K562 (cell line): ENCODE results near the gene SLC49A4. TPM values are rescaled to one million over a fixed set of nuclear protein-coding genes. Genes with fewer than 3 reads are reported as not detected.

ENCODE experiments used
- ATAC-seq: fragments of 200-7000 bp; cut with Tn5 transposase; 3 replicates; pipeline ENCODE4 v1.9.1; 2020; ENCODE audit warnings: moderate library complexity
- BruUV-seq: library from RNA; stranded (reverse); fragments of 400-500 nt; replicated peaks from 2 replicates; lab custom pipeline; 2021; lab: Mats Ljungman, UMichigan
- CTCF ChIA-PET: fragments of 300-600 bp; formaldehyde crosslinking; extraction: SDS; loops from one replicate; lab custom pipeline; 2021; ENCODE audit warnings: low intra/inter-chr PET ratio; lab: Yijun Ruan, JAX
- POLR2A ChIA-PET: fragments of 300-600, 350-650 bp; sonication (Branson Sonifier 250); formaldehyde crosslinking; extraction: SDS; loops from one replicate; lab custom pipeline; 2021; ENCODE audit warnings: antibody characterized with exemption, inconsistent platforms; lab: Yijun Ruan, JAX
- DNase-seq, 4 experiments: peaks; one replicate each; pipeline versions ENCODE4 v3.0.0 to v3.0.0-alpha.2; 2011 to 2018; ENCODE audit warnings: low spot score in 3 of 4, mixed read lengths in 3 of 4; ENCODE audit errors: extremely low read depth in 1 of 4
- FAIRE-seq: peaks from 2 replicates; lab custom pipeline; 2011; peaks lifted over from hg19 to GRCh38; lab: Jason Lieb, UNC
- H2AFZ ChIP-seq: 2 replicates; pipeline ENCODE4 v1.6.0; 2011; ENCODE audit warnings: low read depth, low read length, control low read depth, inconsistent platforms
- H3K27ac ChIP-seq: fragments of 200-600 bp; 3 replicates; pipeline ENCODE4 v1.8.0; 2011; ENCODE audit warnings: low read depth, mild to moderate bottlenecking, control low read depth, inconsistent platforms, low read length, moderate library complexity, mixed read lengths; ENCODE audit errors: extremely low read depth
- H3K27me3 ChIP-seq, 2 experiments: fragments of 300-600 bp in 1 of 2; 2 replicates in 1 of 2; 3 replicates in 1 of 2; pipeline versions ENCODE4 v1.6.0 to v1.8.0; 2011; ENCODE audit warnings: inconsistent platforms in 2 of 2, low read length in 2 of 2, mild to moderate bottlenecking in 1 of 2, mixed read lengths in 1 of 2, moderate library complexity in 1 of 2; ENCODE audit not compliant: control insufficient read depth in 2 of 2, insufficient read depth in 2 of 2
- H3K36me3 ChIP-seq: fragments of 300-600 bp; 3 replicates; pipeline ENCODE4 v1.8.0; 2011; ENCODE audit warnings: mild to moderate bottlenecking, low read length, inconsistent platforms; ENCODE audit not compliant: control insufficient read depth, insufficient read depth
- H3K4me1 ChIP-seq, 2 experiments: fragments of 200-600 bp in 1 of 2; replicated peaks in 1 of 2; 2 replicates in 1 of 2; 3 replicates in 1 of 2; pipeline versions ENCODE4 v1.5.1 to v1.8.0; 2011; ENCODE audit warnings: inconsistent platforms in 2 of 2, low read length in 2 of 2, mild to moderate bottlenecking in 1 of 2, mixed read lengths in 1 of 2, moderate library complexity in 1 of 2; ENCODE audit not compliant: control insufficient read depth in 2 of 2, insufficient read depth in 2 of 2
- H3K4me2 ChIP-seq: 2 replicates; pipeline ENCODE4 v1.6.1; 2011; ENCODE audit warnings: low read length, control low read depth, inconsistent platforms, mixed read lengths; ENCODE audit not compliant: insufficient read depth
- H3K4me3 ChIP-seq: fragments of 200-600 bp; sonication (generic), shearing (Covaris generic); 2 replicates; pipeline ENCODE4 v1.5.1; 2016; ENCODE audit warnings: control low read depth, inconsistent platforms
- H3K79me2 ChIP-seq: fragments of 200-600 bp; 3 replicates; pipeline ENCODE4 v1.8.0; 2011; ENCODE audit warnings: low read length, inconsistent platforms; ENCODE audit not compliant: control insufficient read depth, insufficient read depth
- H3K9ac ChIP-seq, 2 experiments: 2 replicates each; pipeline versions ENCODE4 v1.6.0 to v1.6.1; 2011; ENCODE audit warnings: low read depth in 2 of 2, low read length in 2 of 2, control low read depth in 1 of 2, inconsistent platforms in 1 of 2, mild to moderate bottlenecking in 1 of 2, mixed read lengths in 1 of 2; ENCODE audit not compliant: insufficient read depth in 1 of 2
- H3K9me1 ChIP-seq: one replicate; pipeline ENCODE4 v1.6.0; 2011; ENCODE audit warnings: inconsistent platforms, mild to moderate bottlenecking, low read length, moderate library complexity; ENCODE audit not compliant: control insufficient read depth, insufficient read depth
- H3K9me3 ChIP-seq: replicated peaks from 2 replicates; pipeline ENCODE4 v1.5.1; 2011; ENCODE audit warnings: low read depth, low read length, inconsistent platforms; ENCODE audit not compliant: control insufficient read depth, insufficient read depth
- H4K20me1 ChIP-seq: replicated peaks from 2 replicates; pipeline ENCODE4 v1.6.1; 2011; ENCODE audit warnings: low read length, inconsistent platforms, mixed read lengths; ENCODE audit not compliant: control insufficient read depth, insufficient read depth
- CHD1 ChIP-seq: fragments of 200-600 bp; sonication (generic); IDR thresholded peaks from one replicate; pipeline ENCODE4 v1.6.1; 2012; ENCODE audit warnings: mild to moderate bottlenecking, moderate library complexity, low read length, inconsistent platforms
- HCFC1 ChIP-seq: IDR thresholded peaks from 2 replicates; pipeline ENCODE4 v1.6.1; 2012; ENCODE audit warnings: low read depth, low read length, improper control_type of control experiment
- HNRNPUL1 ChIP-seq: fragments of 200-400 bp; formaldehyde crosslinking; IDR thresholded peaks from 2 replicates; pipeline ENCODE4 v1.6.1; 2017; ENCODE audit warnings: low read length
- MAFG ChIP-seq: fragments of 450-650 bp; conservative IDR thresholded peaks from 2 replicates; pipeline ENCODE4 v1.6.1; 2016; ENCODE audit warnings: missing genetic modification characterization, missing compliant biosample characterization
- NFYB ChIP-seq: IDR thresholded peaks from 2 replicates; pipeline ENCODE4 v1.6.1; 2011; ENCODE audit warnings: mild to moderate bottlenecking, moderate library complexity; ENCODE audit not compliant: insufficient read length; ENCODE audit errors: extremely low read depth
- POLR2H ChIP-seq: IDR thresholded peaks from 2 replicates; pipeline ENCODE4 v1.6.1; 2016; ENCODE audit warnings: missing genetic modification characterization, low read depth, mild to moderate bottlenecking, control low read depth, missing compliant biosample characterization, moderate library complexity
- RBM15 ChIP-seq: fragments of 200-400 bp; formaldehyde crosslinking; IDR thresholded peaks from 2 replicates; pipeline ENCODE4 v1.6.1; 2018; ENCODE audit warnings: mild to moderate bottlenecking, low read length, moderate library complexity; ENCODE audit not compliant: insufficient read depth
- SETDB1 ChIP-seq: IDR thresholded peaks from one replicate; pipeline ENCODE4 v1.6.1; 2012; ENCODE audit warnings: low read length, control low read depth, inconsistent platforms
- ZNF146 ChIP-seq: IDR thresholded peaks from one replicate; pipeline ENCODE4 v1.6.1; 2018; ENCODE audit warnings: missing compliant biosample characterization; ENCODE audit not compliant: unreplicated experiment
- ZNF23 ChIP-seq: fragments of 250-450 bp; sonication (Bioruptor Pico); IDR thresholded peaks from 2 replicates; pipeline ENCODE4 v1.4.0; 2020; ENCODE audit warnings: mild to moderate bottlenecking
- ZNF41 ChIP-seq: fragments of 250-450 bp; sonication (Bioruptor Pico); conservative IDR thresholded peaks from 2 replicates; pipeline ENCODE4 v1.4.0; 2020; ENCODE audit warnings: mild to moderate bottlenecking
- ZNF444 ChIP-seq: fragments of 250-450 bp; sonication (Bioruptor Pico); IDR thresholded peaks from 2 replicates; pipeline ENCODE4 v1.4.0; 2020; ENCODE audit warnings: mild to moderate bottlenecking, moderate library complexity
- ZNF695 ChIP-seq: fragments of 450-650 bp; formaldehyde crosslinking; IDR thresholded peaks from 2 replicates; pipeline ENCODE4 v1.4.0; 2020; ENCODE audit warnings: mild to moderate bottlenecking, moderate library complexity
- WGBS: fragments of 100-300 bp; shearing (Covaris generic); methylation state at CpG from one replicate; pipeline ENCODE4 v1.1.6; 2016; ENCODE audit warnings: low coverage, mixed read lengths; ENCODE audit not compliant: insufficient coverage; ENCODE audit errors: missing lambda C conversion rate; 5-methylcytosine and 5-hydroxymethylcytosine counted together
- in situ Hi-C: fragments of 300-500 bp; cut with MboI; formaldehyde crosslinking; loops from 4 replicates; pipeline ENCODE4 v1.15.0; 2018; ENCODE audit warnings: inconsistent platforms, mixed read lengths
- intact Hi-C: fragments of 100-400 bp; cut with micrococcal nuclease; formaldehyde crosslinking; loops from 2 replicates; pipeline ENCODE4 v1.14.2; 2022
- polyA plus RNA-seq, 8 experiments: library from polyadenylated mRNA; depleted of rRNA in 4 of 8; stranded (reverse) in 5 of 8; unstranded in 3 of 8; fragments of >200 nt; fragmentation: Nextera tagmentation in 2 of 8; fragmentation: Illumina TruSeq in 1 of 8; extraction: Ambion mirVana in 2 of 8; extraction: Trizol in 1 of 8; gene quantifications; 2 replicates each; pipeline versions ENCODE4 v1.2.1 to v1.2.3, GENCODE V29; 2011 to 2014; ENCODE audit warnings: inconsistent platforms in 1 of 8, missing spikeins in 1 of 8
- total RNA-seq, 7 experiments: library from RNA; depleted of rRNA in 6 of 7; stranded (reverse); fragments of >200 nt in 6 of 7; fragmentation: Illumina TruSeq in 2 of 7; extraction: Trizol in 2 of 7; gene quantifications; 2 replicates each; pipeline versions ENCODE4 v1.2.1 to v1.2.3, GENCODE V29; 2011 to 2021; ENCODE audit warnings: low replicate concordance in 1 of 7
- TF ChIP-seq, protein P1 (sequence below): fragments of 250-450 bp; sonication (Bioruptor Pico); IDR thresholded peaks from 2 replicates; pipeline ENCODE4 v1.4.0; 2020; ENCODE audit warnings: mild to moderate bottlenecking
- TF ChIP-seq, protein P2 (sequence below): fragments of 450-650 bp; formaldehyde crosslinking; IDR thresholded peaks from 2 replicates; pipeline ENCODE4 v1.4.0; 2022; ENCODE audit warnings: missing genetic modification characterization

SLC49A4 gene
- total and polyA plus RNA-seq, 9 of the 15 experiments (the other 6 are each of a cell fraction or from before 2014, with no cell fraction given), result 0.15 to 1.3 (median 0.83) TPM

DNA sequence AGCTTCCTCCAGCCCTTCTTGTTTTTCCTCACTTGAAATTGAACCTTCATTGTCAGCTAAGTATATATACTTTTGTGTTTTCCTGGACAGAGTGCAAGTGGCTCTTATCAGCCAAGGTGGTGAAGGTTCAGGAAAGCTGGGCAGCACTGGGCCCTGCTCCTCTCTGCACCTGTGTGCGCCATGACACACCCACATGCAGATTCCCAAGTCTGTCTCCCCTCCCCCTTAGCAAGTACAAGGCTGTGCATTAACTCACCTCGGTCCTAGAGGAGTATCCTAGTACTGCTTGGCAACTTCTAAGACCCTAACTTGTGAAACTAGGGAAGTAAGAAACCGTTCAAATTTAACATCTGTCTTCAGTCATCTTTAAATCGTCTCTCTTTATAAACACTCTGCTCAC, 85.8 kb downstream of the SLC49A4 start:
- Histone ChIP-seq H3K4me3 (no peak overlapping the region), H2AFZ (no peak overlapping the region), H3K9ac (no peak overlapping the region), H3K4me1 (no peaks in the 10 kb centered on the region), H3K4me2 (no peak overlapping the region), H4K20me1 (no peaks in the 10 kb centered on the region), H3K27ac (no peak overlapping the region), H3K9me3 (no peaks in the 10 kb centered on the region), H3K27me3 (peaks cover 0 to 6% of the 10 kb centered on the region in 2 experiments; a peak in 1 of 5 replicates), H3K9me1 (no peaks in the 10 kb centered on the region), H3K36me3 (no peaks in the 10 kb centered on the region; the same call in 2 of the 3 replicates), H3K79me2 (no peaks in the 10 kb centered on the region)
- in situ Hi-C loops, result no loop called here
- TF ChIP-seq POLR2H (tag) (no peak), ZNF146 (CRISPR knock-in tag) (no peak), ZNF444 (no peak), ZNF41 (CRISPR knock-in tag) (no peak), ZNF23 (CRISPR knock-in tag) (no peak), ZNF695 (CRISPR knock-in tag) (no peak), MAFG (tag) (no peak), RBM15 (no peak), HNRNPUL1 (no peak), NFYB (no peak), CHD1 (no peak), SETDB1 (no peak), HCFC1 (no peak)
- TF ChIP-seq, protein P1, sequence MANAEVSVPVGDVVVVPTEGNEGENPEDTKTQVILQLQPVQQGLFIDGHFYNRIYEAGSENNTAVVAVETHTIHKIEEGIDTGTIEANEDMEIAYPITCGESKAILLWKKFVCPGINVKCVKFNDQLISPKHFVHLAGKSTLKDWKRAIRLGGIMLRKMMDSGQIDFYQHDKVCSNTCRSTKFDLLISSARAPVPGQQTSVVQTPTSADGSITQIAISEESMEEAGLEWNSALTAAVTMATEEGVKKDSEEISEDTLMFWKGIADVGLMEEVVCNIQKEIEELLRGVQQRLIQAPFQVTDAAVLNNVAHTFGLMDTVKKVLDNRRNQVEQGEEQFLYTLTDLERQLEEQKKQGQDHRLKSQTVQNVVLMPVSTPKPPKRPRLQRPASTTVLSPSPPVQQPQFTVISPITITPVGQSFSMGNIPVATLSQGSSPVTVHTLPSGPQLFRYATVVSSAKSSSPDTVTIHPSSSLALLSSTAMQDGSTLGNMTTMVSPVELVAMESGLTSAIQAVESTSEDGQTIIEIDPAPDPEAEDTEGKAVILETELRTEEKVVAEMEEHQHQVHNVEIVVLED (CRISPR knock-in tag), result no peak
- TF ChIP-seq, protein P2, sequence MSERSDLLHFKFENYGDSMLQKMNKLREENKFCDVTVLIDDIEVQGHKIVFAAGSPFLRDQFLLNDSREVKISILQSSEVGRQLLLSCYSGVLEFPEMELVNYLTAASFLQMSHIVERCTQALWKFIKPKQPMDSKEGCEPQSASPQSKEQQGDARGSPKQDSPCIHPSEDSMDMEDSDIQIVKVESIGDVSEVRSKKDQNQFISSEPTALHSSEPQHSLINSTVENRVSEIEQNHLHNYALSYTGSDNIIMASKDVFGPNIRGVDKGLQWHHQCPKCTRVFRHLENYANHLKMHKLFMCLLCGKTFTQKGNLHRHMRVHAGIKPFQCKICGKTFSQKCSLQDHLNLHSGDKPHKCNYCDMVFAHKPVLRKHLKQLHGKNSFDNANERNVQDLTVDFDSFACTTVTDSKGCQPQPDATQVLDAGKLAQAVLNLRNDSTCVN (CRISPR knock-in tag), result no peak
- FAIRE-seq (no peak), ATAC-seq (no peak), DNase-seq (no peak)
- intact Hi-C loops, result no loop called here
- WGBS, result 7% methylated on average over 3 of the region's 4 CpGs
- CTCF ChIA-PET, result no interaction called here
- POLR2A ChIA-PET, result no interaction called here
- no TSS peak for BruUV-seq
